ENCODE data around the gene PCDH15.
"Not testable (repeated sequence)": the region's sequence is repeated elsewhere in the genome, so short reads cannot be mapped to it uniquely, and the experiment has no call there.

The PCDH15 gene

DNA sequence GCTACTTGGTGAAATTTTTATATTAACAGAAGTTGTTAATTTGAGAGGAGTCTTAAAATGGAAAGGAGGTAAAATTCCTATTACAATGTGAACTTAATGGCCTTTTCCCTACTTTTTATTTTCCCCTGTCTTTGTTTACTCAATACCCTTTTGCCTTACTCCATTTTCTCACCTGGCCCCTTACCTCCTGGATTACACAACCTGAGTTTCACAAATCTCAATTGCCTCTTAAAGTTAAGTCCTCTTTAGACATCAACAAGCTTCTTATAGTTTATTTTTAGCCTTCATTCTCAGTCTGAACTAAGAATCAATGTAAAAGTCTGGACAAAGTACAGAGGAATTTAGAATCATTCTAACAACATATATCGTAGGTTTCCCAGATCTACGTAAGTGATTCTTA, 247.0 kb downstream of the PCDH15 start:
- no peak for DNase-seq (ENCODE audit: low read depth)

- no peak for DNase-seq (ENCODE audit: low read depth)
These were observed 251.0 kb downstream of the PCDH15 start for GRCh38 chr10:54550016-54550415.

GRCh38 chr10:54531296-54531695, 269.7 kb downstream of the PCDH15 start:
- no peak for DNase-seq (ENCODE audit: low read depth)

GRCh38 chr10:54530299-54530698, 270.7 kb downstream of the PCDH15 start:
- DNase-seq (ENCODE audit: low read depth), result no peak

DNA sequence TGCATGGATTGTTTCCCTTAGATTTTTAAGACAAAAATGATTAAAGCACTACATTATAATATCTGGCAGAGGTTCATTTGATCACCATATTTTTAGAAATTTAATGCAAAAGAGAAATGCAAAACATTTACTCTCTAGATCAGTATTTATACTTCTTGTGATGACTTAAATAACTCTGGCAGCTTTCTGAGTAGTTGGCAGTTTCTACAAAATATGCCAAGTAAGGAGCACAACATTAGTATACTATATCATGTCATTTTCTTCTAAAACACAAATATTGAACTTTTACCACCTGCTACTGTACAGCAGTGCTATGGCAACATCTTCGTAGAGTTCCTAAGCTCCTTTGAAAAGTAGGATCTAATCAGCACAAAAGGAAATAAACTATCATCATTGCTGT, 275.2 kb downstream of the PCDH15 start:
- no peak for DNase-seq (ENCODE audit: low read depth)

GRCh38 chr10:54515244-54515643, 285.8 kb downstream of the PCDH15 start:
- not testable (repeated sequence) for DNase-seq (ENCODE audit: low read depth)

DNA sequence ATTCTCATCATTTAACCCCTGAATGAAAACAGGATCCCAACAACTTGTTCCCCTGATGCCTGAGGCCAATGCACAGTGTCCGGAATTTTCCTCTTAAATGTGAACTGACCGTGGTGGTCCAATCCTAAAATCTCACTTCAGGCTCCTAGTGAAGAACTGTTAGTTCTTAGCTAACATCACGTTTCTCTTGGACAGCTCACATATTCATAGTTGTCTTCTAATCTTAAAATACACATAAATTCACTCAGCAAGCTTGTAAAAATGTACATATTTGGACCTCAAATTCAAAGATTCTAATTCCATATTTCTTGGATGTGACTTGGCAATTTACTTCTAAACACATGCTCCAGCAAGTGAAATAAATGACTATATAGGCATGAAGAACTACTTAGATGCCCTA, 297.2 kb downstream of the PCDH15 start:
- DNase-seq (ENCODE audit: low read depth), result no peak

DNA sequence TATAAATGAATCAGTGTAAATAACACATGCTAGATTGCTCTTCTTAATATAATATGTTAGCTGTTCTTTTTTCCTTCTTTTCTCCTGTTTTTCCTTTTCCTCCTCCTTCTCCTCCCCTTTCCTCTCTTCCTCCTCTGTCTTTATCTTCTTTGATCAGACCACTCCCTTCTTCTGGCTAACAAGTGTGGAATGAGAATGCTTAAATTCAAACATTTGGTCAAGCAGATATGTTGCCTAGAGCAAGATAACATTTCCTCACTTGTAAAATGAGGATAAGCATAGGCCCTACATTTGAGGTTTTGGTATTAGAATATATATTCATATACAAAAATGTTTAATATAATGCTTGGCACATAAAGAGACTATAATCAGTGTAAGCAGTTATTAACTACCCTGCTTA, 299.1 kb downstream of the PCDH15 start:
- no peak for DNase-seq (ENCODE audit: low read depth)

- no peak for DNase-seq (ENCODE audit: low read depth)
These were observed 304.2 kb downstream of the PCDH15 start for GRCh38 chr10:54496852-54497251.

DNA sequence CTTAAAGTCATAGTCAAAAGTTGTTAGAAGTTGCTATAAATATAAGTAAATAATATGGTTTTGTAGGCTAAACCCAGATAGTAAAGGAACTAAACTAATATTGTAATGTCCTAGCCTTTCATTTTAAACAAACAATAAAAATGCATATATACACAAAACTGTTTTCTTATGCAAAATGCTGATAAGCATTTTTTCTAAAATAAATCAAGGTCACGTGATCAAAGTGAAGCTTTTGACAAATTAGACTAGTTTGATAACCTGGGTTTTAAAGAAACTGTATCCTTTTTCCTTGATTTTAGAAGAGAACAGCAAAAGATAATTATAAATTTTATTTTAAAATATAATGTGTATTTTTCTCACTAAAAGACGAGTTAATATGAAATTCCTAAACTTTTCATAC, 313.3 kb downstream of the PCDH15 start:
- no peak for DNase-seq (ENCODE audit: low read depth)

- DNase-seq (ENCODE audit: low read depth), result no peak
These were observed 315.1 kb downstream of the PCDH15 start for GRCh38 chr10:54485971-54486370.

DNA sequence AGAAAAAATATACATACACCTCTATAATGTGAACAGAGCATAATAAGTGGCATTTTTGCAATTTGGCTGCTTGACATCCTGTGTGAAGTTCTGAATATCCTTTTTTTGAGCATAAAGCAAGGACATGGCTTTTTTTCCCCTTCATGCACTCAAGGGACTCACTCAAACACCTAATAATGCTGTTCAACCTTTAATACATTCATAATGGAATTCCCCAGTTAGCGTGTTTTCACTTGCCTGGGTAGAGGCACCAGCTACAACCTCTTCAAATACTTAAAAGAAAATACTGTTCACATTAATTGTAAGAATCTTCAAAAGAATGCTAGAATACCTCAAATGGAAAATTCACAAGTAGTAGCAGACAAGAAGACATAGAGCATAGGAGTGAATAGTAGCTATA, 316.8 kb downstream of the PCDH15 start:
- no peak for DNase-seq (ENCODE audit: low read depth)

DNA sequence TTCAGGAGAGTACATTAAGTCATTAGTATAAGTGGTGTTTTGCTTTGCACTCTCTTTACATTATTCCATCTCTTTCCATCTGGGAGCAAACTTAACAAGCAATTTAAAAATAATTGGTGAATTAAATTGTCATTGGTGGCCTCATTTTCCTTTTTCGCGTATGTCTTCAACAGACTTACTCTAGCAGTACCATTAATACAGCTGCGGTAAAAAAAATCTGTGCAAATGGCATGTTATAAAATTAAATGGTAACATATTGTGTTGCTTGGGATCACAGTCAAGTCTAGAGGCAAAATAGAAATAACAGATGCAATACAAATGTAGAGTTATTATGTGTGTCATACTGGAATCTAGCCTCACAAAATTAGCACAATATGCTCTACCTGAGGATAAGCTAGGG, 322.4 kb downstream of the PCDH15 start:
- DNase-seq (ENCODE audit: low read depth), result no peak

- DNase-seq (ENCODE audit: low read depth), result no peak
These were observed 323.3 kb downstream of the PCDH15 start for GRCh38 chr10:54477738-54478137.

- DNase-seq (ENCODE audit: low read depth), result no peak
These were observed 330.8 kb downstream of the PCDH15 start for GRCh38 chr10:54470324-54470631.

GRCh38 chr10:54469587-54470323, 331.3 kb downstream of the PCDH15 start:
- DNase-seq (ENCODE audit: low read depth), result no peak

GRCh38 chr10:54454271-54454670, 346.8 kb downstream of the PCDH15 start:
- DNase-seq (ENCODE audit: low read depth), result no peak

- no peak for DNase-seq (ENCODE audit: low read depth)
These were observed 352.0 kb downstream of the PCDH15 start for GRCh38 chr10:54449056-54449455.

DNA sequence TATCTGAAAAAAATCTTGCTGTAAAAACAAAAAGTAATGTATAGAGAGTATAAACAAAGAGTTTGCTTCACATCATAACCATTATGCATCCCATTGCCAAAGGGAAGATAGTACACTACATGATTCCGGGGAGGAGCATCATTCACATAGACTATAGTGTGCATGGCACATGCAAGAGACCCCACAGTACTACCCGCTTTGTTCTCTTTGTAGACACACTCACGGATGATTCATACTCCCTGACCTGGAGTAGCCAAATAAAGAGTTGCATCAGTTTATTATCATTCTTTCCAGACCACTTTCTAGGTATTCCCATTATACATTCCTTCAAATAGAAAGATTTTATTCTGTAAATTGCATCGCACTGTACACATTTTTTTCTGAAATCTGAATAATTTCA, 356.9 kb downstream of the PCDH15 start:
- DNase-seq (ENCODE audit: low read depth), result no peak

DNA sequence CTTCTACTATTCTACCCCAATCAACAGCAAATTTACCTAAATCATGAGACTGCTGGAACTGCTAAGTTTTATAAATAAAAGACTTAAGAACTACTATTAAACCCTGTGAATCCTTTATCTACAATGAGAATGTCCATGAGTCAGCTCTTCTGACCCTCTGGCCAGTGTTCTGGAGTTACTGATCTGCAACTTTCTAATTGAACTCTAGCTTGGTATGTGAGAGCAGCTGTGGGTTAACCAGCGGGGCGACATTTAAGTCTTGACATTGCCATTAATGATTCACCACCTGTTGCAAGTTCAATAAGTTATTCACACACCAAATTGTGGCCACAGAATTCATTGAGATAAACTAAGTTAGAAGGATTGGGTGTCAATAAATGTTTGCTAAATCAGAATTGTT, 359.8 kb downstream of the PCDH15 start:
- no peak for DNase-seq (ENCODE audit: low read depth)

- DNase-seq (ENCODE audit: low read depth), result no peak
These were observed 366.2 kb downstream of the PCDH15 start for GRCh38 chr10:54434782-54435181.

DNA sequence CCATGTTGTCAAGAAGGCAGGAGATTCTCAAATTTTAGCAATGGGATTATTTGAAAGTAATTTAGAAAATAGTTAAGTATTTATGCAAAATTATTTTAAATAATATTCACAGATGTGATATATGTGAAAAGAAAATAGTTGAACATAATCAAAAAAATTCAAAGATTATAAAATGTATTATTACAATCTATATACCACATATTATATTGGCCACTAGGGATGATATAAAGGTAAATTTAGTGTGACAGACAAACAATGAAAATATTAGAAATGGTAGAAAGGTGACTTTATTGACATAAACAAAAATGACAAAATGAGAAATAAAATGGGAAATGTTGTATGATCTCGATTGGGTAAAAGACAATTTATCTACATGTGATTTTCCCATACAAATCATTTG, 385.5 kb downstream of the PCDH15 start:
- DNase-seq (ENCODE audit: low read depth), result no peak

DNA sequence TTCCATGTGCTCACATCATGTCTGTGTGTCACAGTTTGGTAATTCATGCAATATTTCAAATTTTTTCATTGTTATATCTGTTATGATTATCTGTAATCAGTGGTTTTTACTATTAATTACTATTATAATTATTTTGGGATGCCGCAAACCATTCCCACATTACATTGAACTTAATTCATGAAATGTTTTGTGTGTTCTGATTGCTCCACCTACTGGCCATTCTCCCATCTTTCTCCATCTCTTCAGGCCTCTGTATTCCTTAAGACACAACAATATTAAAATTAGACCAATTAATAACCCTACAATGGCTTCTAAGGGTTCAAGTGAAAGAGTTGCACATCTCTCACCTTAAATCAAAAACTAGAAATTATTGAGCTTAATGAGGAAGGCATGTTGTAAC, 398.5 kb downstream of the PCDH15 start:
- no peak for DNase-seq (ENCODE audit: low read depth)

- DNase-seq (ENCODE audit: low read depth), result no peak
These were observed 405.0 kb downstream of the PCDH15 start for GRCh38 chr10:54396031-54396430.

- not testable (repeated sequence) for DNase-seq (ENCODE audit: low read depth)
These were observed 406.4 kb downstream of the PCDH15 start for GRCh38 chr10:54394598-54394997.
